OCI-LY7 (cell line): ENCODE data around the gene MOB3A. TPM values are rescaled to one million over a fixed set of nuclear protein-coding genes. Genes with fewer than 3 reads are reported as not detected.
"Not testable (repeated sequence)": the region's sequence is repeated elsewhere in the genome, so short reads cannot be mapped to it uniquely, and the experiment has no call there.

Source experiments
- BruUV-seq: library from RNA; stranded (reverse); fragments of 400-500 nt; replicated peaks from 2 replicates; lab custom pipeline; 2021; lab: Mats Ljungman, UMichigan
- CTCF ChIA-PET: fragments of 300-600 bp; sonication (Branson Sonifier 250); formaldehyde crosslinking; loops from one replicate; lab custom pipeline; 2022; ENCODE audit warnings: antibody characterized with exemption; ENCODE audit not compliant: unreplicated experiment; lab: Charles Lee
- POLR2A ChIA-PET: fragments of 300-600 bp; sonication (Branson Sonifier 250); formaldehyde crosslinking; loops from one replicate; lab custom pipeline; 2022; ENCODE audit warnings: antibody characterized with exemption; lab: Charles Lee
- DNase-seq: peaks from one replicate; pipeline ENCODE4 v3.0.0-alpha.2; 2015; ENCODE audit warnings: low spot score
- H2AFZ ChIP-seq: fragments of 200-600 bp; sonication (generic), shearing (Covaris generic); 2 replicates; pipeline ENCODE4 v1.6.1; 2014; ENCODE audit warnings: mild to moderate bottlenecking, antibody characterized with exemption, low read length, moderate library complexity
- H3K27ac ChIP-seq: fragments of 200-600 bp; sonication (generic); 2 replicates; pipeline ENCODE4 v1.5.1; 2014; ENCODE audit warnings: mixed run types, low read depth, mild to moderate bottlenecking, moderate library complexity, low read length, inconsistent platforms; ENCODE audit not compliant: poor library complexity, severe bottlenecking
- H3K36me3 ChIP-seq: fragments of 200-600 bp; sonication (generic); 2 replicates; pipeline ENCODE4 v1.6.1; 2014; ENCODE audit warnings: mild to moderate bottlenecking, antibody characterized with exemption, low read length, moderate library complexity, mixed read lengths; ENCODE audit not compliant: insufficient read depth
- H3K4me1 ChIP-seq: fragments of 200-600 bp; sonication (generic); 2 replicates; pipeline ENCODE4 v1.5.1; 2014; ENCODE audit warnings: mild to moderate bottlenecking, low read length; ENCODE audit not compliant: insufficient read depth, poor library complexity, severe bottlenecking
- H3K4me2 ChIP-seq: fragments of 200-600 bp; sonication (generic); 2 replicates; pipeline ENCODE4 v1.6.1; 2014; ENCODE audit warnings: mild to moderate bottlenecking, low read length
- H3K4me3 ChIP-seq: fragments of 200-600 bp; sonication (generic); 2 replicates; pipeline ENCODE4 v1.5.1; 2014; ENCODE audit warnings: mild to moderate bottlenecking, low read depth, low read length; ENCODE audit not compliant: poor library complexity, severe bottlenecking
- H3K79me2 ChIP-seq: fragments of 200-600 bp; sonication (generic); 2 replicates; pipeline ENCODE4 v1.6.1; 2016; ENCODE audit warnings: low read depth, mild to moderate bottlenecking, low read length, moderate library complexity, mixed read lengths; ENCODE audit not compliant: insufficient read depth
- H3K9me2 ChIP-seq: fragments of 200-600 bp; sonication (generic); 2 replicates; pipeline ENCODE4 v1.6.1; 2016; ENCODE audit warnings: mild to moderate bottlenecking, low read length, mixed read lengths; ENCODE audit not compliant: insufficient read depth
- H3K9me3 ChIP-seq: fragments of 200-600 bp; sonication (generic); 2 replicates; pipeline ENCODE4 v1.6.1; 2014; ENCODE audit warnings: mild to moderate bottlenecking, mixed run types, low read length, mixed read lengths
- H4K20me1 ChIP-seq: fragments of 200-600 bp; sonication (generic); 2 replicates; pipeline ENCODE4 v1.6.1; 2014; ENCODE audit warnings: mild to moderate bottlenecking, antibody characterized with exemption, low read length, moderate library complexity, mixed read lengths; ENCODE audit not compliant: insufficient read depth
- CTCF ChIP-seq: fragments of 200-600 bp; sonication (generic); conservative IDR thresholded peaks from 2 replicates; pipeline ENCODE4 v1.5.1; 2014; ENCODE audit warnings: mild to moderate bottlenecking, antibody characterized with exemption, low read length, moderate library complexity, mixed read lengths
- EZH2phosphoT487 ChIP-seq: fragments of 200-600 bp; sonication (generic); IDR thresholded peaks from 2 replicates; pipeline ENCODE4 v1.6.1; 2018; ENCODE audit warnings: low read depth, borderline replicate concordance, mild to moderate bottlenecking, mixed run types, antibody characterized with exemption, low read length, moderate library complexity, mixed read lengths
- intact Hi-C: fragments of 100-400 bp; cut with micrococcal nuclease; formaldehyde crosslinking; loops from one replicate; pipeline ENCODE4 v1.10.0; 2022; ENCODE audit not compliant: unreplicated experiment
- total RNA-seq, 2 experiments: library from RNA; depleted of rRNA in 1 of 2; stranded (reverse); fragments of >200 nt in 1 of 2; shearing (Covaris generic) in 1 of 2; gene quantifications; 2 replicates each; pipeline ENCODE4 v1.2.3, GENCODE V29; 2014 to 2022

The MOB3A gene
- total RNA-seq, 2 experiments from 2014 or later: 54.6 to 111 TPM

GRCh38 chr19:2096480-2097202 is 515 bp upstream of the MOB3A start, which contains the start of gene IZUMO4:
Gene IZUMO4, plus strand, starts transcription at chr19:2096915. Its CDS starts 31 bp downstream, at chr19:2096946.
- BruUV-seq: no TSS peak
- H3K4me2 ChIP-seq: peak within 1 kb of the TSS; percentile 97
- H3K9me3 ChIP-seq: no peaks in the 10 kb centered on the region
- H3K4me1 ChIP-seq: peaks cover 34% of the 10 kb centered on the region
- peak within 1 kb of the TSS; percentile 31; the same call in 1 of the 2 replicates for H2AFZ ChIP-seq
- peak within 1 kb of the TSS; percentile 94 for H3K27ac ChIP-seq
- peaks cover 38% of the 10 kb centered on the region for H3K79me2 ChIP-seq
- peak; percentile 97 for DNase-seq
- TF ChIP-seq EZH2phosphoT487 (no peak), CTCF (peak; percentile 72)
- H3K9me2 ChIP-seq: no peaks in the 10 kb centered on the region
- CTCF ChIA-PET: no interaction called here
- peak within 1 kb of the TSS; percentile 85 for H3K4me3 ChIP-seq
- intact Hi-C loops: loop anchor here (1.0 to 10.0 kb wide), 3 partner anchors 54 to 528 kb away; partner anchors contain the start of gene AP3D1
- POLR2A ChIA-PET: no interaction called here
- H3K36me3 ChIP-seq: peaks cover 34% of the 10 kb centered on the region
- no peaks in the 10 kb centered on the region for H4K20me1 ChIP-seq

GRCh38 chr19:2091926-2092525 is 4.1 kb downstream of the MOB3A start:
- BruUV-seq, H3K9me3 ChIP-seq, H3K9me2 ChIP-seq, H4K20me1 ChIP-seq, H2AFZ ChIP-seq, DNase-seq, CTCF ChIA-PET: not testable (repeated sequence)
- Histone ChIP-seq H3K27ac (peak overlapping the region; percentile 94), H3K4me1 (peaks cover 72% of the 10 kb centered on the region), H3K36me3 (peaks cover 17% of the 10 kb centered on the region), H3K4me2 (peak overlapping the region; percentile 97), H3K4me3 (peak overlapping the region; percentile 62), H3K79me2 (peaks cover 38% of the 10 kb centered on the region)
- intact Hi-C loops: loop anchor here (10.0 kb wide), 1 partner anchor 533 kb away; no protein-coding TSS in a partner anchor
- POLR2A ChIA-PET: interaction anchor here (0.8 to 2.0 kb wide), 4 partner anchors 8 to 60 kb away, joined by 3 to 8 read pairs (median 3); no protein-coding TSS in a partner anchor

- intact Hi-C loops: loop anchor here (5.0 to 10.0 kb wide), 3 partner anchors 185 to 535 kb away; partner anchors contain the start of genes ADAT3 and SCAMP4
- H3K36me3 ChIP-seq: peaks cover 17% of the 10 kb centered on the region
- H3K4me2 ChIP-seq: peak overlapping the region; percentile 97
- H3K27ac ChIP-seq: peak overlapping the region; percentile 94
- BruUV-seq: no TSS peak
- peaks cover 30% of the 10 kb centered on the region for H3K79me2 ChIP-seq
- peaks cover 86% of the 10 kb centered on the region for H3K4me1 ChIP-seq
- no peaks in the 10 kb centered on the region for H3K9me2 ChIP-seq
- H4K20me1 ChIP-seq: no peaks in the 10 kb centered on the region
- no peak for TF ChIP-seq CTCF
- no peak for TF ChIP-seq EZH2phosphoT487
- POLR2A ChIA-PET: interaction anchor here (0.5 kb wide), 1 partner anchor 881 kb away, joined by 3 read pairs; no protein-coding TSS in a partner anchor
- no peak overlapping the region for H2AFZ ChIP-seq
- CTCF ChIA-PET: interaction anchor here (0.5 kb wide), 1 partner anchor 157 kb away, joined by 4 read pairs; no protein-coding TSS in a partner anchor
- peak overlapping the region; percentile 62 for H3K4me3 ChIP-seq
- H3K9me3 ChIP-seq: no peaks in the 10 kb centered on the region
- no peak for DNase-seq
Measured at GRCh38 chr19:2089727-2090053, 6.4 kb downstream of the MOB3A start.
